Panc1 (cell line): ENCODE results near the gene CHRNA3.

Experiments
- POLR2AphosphoS5 ChIP-seq: IDR thresholded peaks from 2 replicates; pipeline ENCODE4 v1.6.1; 2012; ENCODE audit warnings: mild to moderate bottlenecking, low read depth, low read length, moderate library complexity
- SIN3A ChIP-seq: IDR thresholded peaks from 2 replicates; pipeline ENCODE4 v1.6.1; 2012; ENCODE audit warnings: low read depth, mild to moderate bottlenecking, low read length, moderate library complexity, borderline replicate concordance; ENCODE audit not compliant: insufficient read depth
- TCF7L2 ChIP-seq: IDR thresholded peaks from 2 replicates; pipeline ENCODE4 v1.6.1; 2011; ENCODE audit warnings: mild to moderate bottlenecking, low read depth, low read length, inconsistent platforms
- TF ChIP-seq, protein P1 (sequence below): fragments of 450-650 bp; IDR thresholded peaks from 2 replicates; pipeline ENCODE4 v1.5.1; 2017; ENCODE audit warnings: mild to moderate bottlenecking

DNA sequence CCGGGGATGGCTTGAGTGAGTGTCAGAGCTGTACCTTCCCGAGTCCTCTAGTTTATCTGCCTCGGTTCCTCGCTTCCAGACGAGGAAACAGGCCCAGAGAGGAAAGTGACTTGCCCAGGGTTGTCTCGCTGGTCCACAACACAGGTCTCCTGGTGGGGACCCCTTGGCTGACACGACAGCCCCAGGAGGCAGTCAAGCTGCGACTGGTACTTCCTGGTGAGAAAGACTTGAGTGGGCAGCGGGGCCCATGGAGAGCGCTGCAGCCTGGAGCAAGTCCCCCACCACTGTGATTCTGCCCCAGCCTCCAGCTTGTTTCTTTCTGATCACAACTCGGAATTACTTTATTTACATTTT, 56.1 kb downstream of the CHRNA3 start:
- TF ChIP-seq, protein P1, sequence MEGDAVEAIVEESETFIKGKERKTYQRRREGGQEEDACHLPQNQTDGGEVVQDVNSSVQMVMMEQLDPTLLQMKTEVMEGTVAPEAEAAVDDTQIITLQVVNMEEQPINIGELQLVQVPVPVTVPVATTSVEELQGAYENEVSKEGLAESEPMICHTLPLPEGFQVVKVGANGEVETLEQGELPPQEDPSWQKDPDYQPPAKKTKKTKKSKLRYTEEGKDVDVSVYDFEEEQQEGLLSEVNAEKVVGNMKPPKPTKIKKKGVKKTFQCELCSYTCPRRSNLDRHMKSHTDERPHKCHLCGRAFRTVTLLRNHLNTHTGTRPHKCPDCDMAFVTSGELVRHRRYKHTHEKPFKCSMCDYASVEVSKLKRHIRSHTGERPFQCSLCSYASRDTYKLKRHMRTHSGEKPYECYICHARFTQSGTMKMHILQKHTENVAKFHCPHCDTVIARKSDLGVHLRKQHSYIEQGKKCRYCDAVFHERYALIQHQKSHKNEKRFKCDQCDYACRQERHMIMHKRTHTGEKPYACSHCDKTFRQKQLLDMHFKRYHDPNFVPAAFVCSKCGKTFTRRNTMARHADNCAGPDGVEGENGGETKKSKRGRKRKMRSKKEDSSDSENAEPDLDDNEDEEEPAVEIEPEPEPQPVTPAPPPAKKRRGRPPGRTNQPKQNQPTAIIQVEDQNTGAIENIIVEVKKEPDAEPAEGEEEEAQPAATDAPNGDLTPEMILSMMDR = no peak
- no peak for TF ChIP-seq POLR2AphosphoS5
- TF ChIP-seq TCF7L2 = no peak
- TF ChIP-seq SIN3A = no peak
